IMR-90 (cell line): ENCODE results near the gene DDI2. TPM values are rescaled to one million over a fixed set of nuclear protein-coding genes. Genes with fewer than 3 reads are reported as not detected.

Source experiments
- ATAC-seq: fragments of 200-7000 bp; cut with Tn5 transposase; 2 replicates; pipeline ENCODE4 v1.9.1; 2020; ENCODE audit warnings: low read depth, mild to moderate bottlenecking, moderate library complexity
- BruUV-seq: library from RNA; stranded (reverse); fragments of 400-500 nt; replicated peaks from 2 replicates; lab custom pipeline; 2021; lab: Mats Ljungman, UMichigan
- CTCF ChIA-PET: fragments of 300-600 bp; formaldehyde crosslinking; extraction: SDS; loops from one replicate; lab custom pipeline; 2021; ENCODE audit warnings: antibody characterized with exemption; lab: Yijun Ruan, JAX
- POLR2A ChIA-PET: fragments of 300-600 bp; sonication (Branson Sonifier 250); formaldehyde crosslinking; loops from one replicate; lab custom pipeline; 2022; ENCODE audit warnings: antibody characterized with exemption; ENCODE audit not compliant: unreplicated experiment; lab: Charles Lee
- DNase-seq: peaks from one replicate; pipeline ENCODE4 v3.0.0; 2013
- H2AFZ ChIP-seq: replicated peaks from 2 replicates; pipeline ENCODE3; 2013; ENCODE audit warnings: low read length, mild to moderate bottlenecking; ENCODE audit not compliant: poor library complexity
- H2AK5ac ChIP-seq: 2 replicates; pipeline ENCODE4 v1.6.1; 2013; ENCODE audit warnings: low read depth, low read length, inconsistent platforms
- H2AK9ac ChIP-seq: replicated peaks from 2 replicates; pipeline ENCODE3; 2013; ENCODE audit warnings: mild to moderate bottlenecking, low read depth, low read length, moderate library complexity; ENCODE audit not compliant: poor library complexity
- H2BK120ac ChIP-seq: 2 replicates; pipeline ENCODE4 v1.6.1; 2013; ENCODE audit warnings: low read depth, low read length, inconsistent platforms
- H2BK15ac ChIP-seq: 3 replicates; pipeline ENCODE4 v1.6.1; 2013; ENCODE audit warnings: low read depth, low read length, inconsistent platforms
- H2BK20ac ChIP-seq: 2 replicates; pipeline ENCODE4 v1.6.1; 2013; ENCODE audit warnings: low read depth, mild to moderate bottlenecking, inconsistent platforms, low read length, moderate library complexity
- H2BK5ac ChIP-seq: 2 replicates; pipeline ENCODE4 v1.6.1; 2013; ENCODE audit warnings: mild to moderate bottlenecking, low read depth, low read length, inconsistent platforms; ENCODE audit not compliant: poor library complexity, severe bottlenecking
- H3K14ac ChIP-seq: replicated peaks from 2 replicates; pipeline ENCODE4 v1.6.1; 2013; ENCODE audit warnings: low read depth, low read length, inconsistent platforms
- H3K18ac ChIP-seq: 2 replicates; pipeline ENCODE4 v1.6.1; 2013; ENCODE audit warnings: low read depth, low read length, control low read depth
- H3K23ac ChIP-seq: 2 replicates; pipeline ENCODE4 v1.6.1; 2013; ENCODE audit warnings: low read depth, low read length, inconsistent platforms
- H3K27ac ChIP-seq: 2 replicates; pipeline ENCODE4 v1.5.1; 2013; ENCODE audit warnings: mild to moderate bottlenecking, control low read depth, low read length; ENCODE audit not compliant: insufficient read depth
- H3K27me3 ChIP-seq: 2 replicates; pipeline ENCODE4 v1.6.1; 2013; ENCODE audit warnings: low read length; ENCODE audit not compliant: control insufficient read depth, insufficient read depth
- H3K36me3 ChIP-seq: 2 replicates; pipeline ENCODE4 v1.6.1; 2013; ENCODE audit warnings: low read length, mixed read lengths; ENCODE audit not compliant: control insufficient read depth, insufficient read depth
- H3K4ac ChIP-seq: 2 replicates; pipeline ENCODE4 v1.6.1; 2013; ENCODE audit warnings: low read depth, low read length, inconsistent platforms
- H3K4me1 ChIP-seq: 2 replicates; pipeline ENCODE4 v1.6.1; 2013; ENCODE audit warnings: low read length, mixed read lengths; ENCODE audit not compliant: control insufficient read depth, insufficient read depth
- H3K4me2 ChIP-seq: 2 replicates; pipeline ENCODE4 v1.6.1; 2013; ENCODE audit warnings: low read depth, mild to moderate bottlenecking, control low read depth, low read length, moderate library complexity
- H3K4me3 ChIP-seq: 2 replicates; pipeline ENCODE4 v1.5.1; 2013; ENCODE audit warnings: low read depth, mild to moderate bottlenecking, control low read depth, low read length, moderate library complexity; ENCODE audit not compliant: insufficient read depth
- H3K56ac ChIP-seq: 2 replicates; pipeline ENCODE4 v1.6.1; 2013; ENCODE audit warnings: low read length, inconsistent platforms; ENCODE audit not compliant: insufficient read depth; ENCODE audit errors: extremely low read depth
- H3K79me1 ChIP-seq, 2 experiments: 2 replicates each; pipeline ENCODE4 v1.6.1; 2013; ENCODE audit warnings: low read length in 2 of 2, inconsistent platforms in 1 of 2, low read depth in 1 of 2
- H3K9ac ChIP-seq: 2 replicates; pipeline ENCODE4 v1.6.1; 2013; ENCODE audit warnings: low read depth, low read length, control low read depth
- H3K9me1 ChIP-seq: 2 replicates; pipeline ENCODE4 v1.6.1; 2013; ENCODE audit warnings: low read length, inconsistent platforms; ENCODE audit not compliant: insufficient read depth
- H3K9me3 ChIP-seq: 2 replicates; pipeline ENCODE4 v1.6.1; 2013; ENCODE audit warnings: low read length; ENCODE audit not compliant: control insufficient read depth, insufficient read depth
- H4K20me1 ChIP-seq: 2 replicates; pipeline ENCODE4 v1.6.1; 2013; ENCODE audit warnings: low read length, inconsistent platforms; ENCODE audit not compliant: insufficient read depth
- H4K5ac ChIP-seq: 2 replicates; pipeline ENCODE4 v1.6.1; 2013; ENCODE audit warnings: mild to moderate bottlenecking, low read depth, low read length, control low read depth
- H4K8ac ChIP-seq, 2 experiments: 2 replicates each; pipeline ENCODE4 v1.6.1; 2013; ENCODE audit warnings: low read depth in 2 of 2, low read length in 2 of 2, control low read depth in 1 of 2, inconsistent platforms in 1 of 2
- H4K91ac ChIP-seq: 2 replicates; pipeline ENCODE4 v1.6.1; 2013; ENCODE audit warnings: low read depth, low read length, inconsistent platforms; ENCODE audit not compliant: insufficient read depth
- BHLHE40 ChIP-seq: fragments of 150-350 bp; IDR thresholded peaks from 2 replicates; pipeline ENCODE4 v1.6.1; 2016; ENCODE audit warnings: mild to moderate bottlenecking, low read depth, low read length
- CEBPB ChIP-seq: IDR thresholded peaks from 2 replicates; pipeline ENCODE4 v1.6.1; 2012; ENCODE audit warnings: low read depth, low read length, improper control_type of control experiment
- CHD1 ChIP-seq: IDR thresholded peaks from 2 replicates; pipeline ENCODE4 v1.6.1; 2012; ENCODE audit warnings: low read depth, low read length, improper control_type of control experiment
- FOS ChIP-seq: fragments of 150-350 bp; IDR thresholded peaks from 2 replicates; pipeline ENCODE4 v1.6.1; 2016; ENCODE audit warnings: low read depth, low read length
- MAZ ChIP-seq: IDR thresholded peaks from 2 replicates; pipeline ENCODE4 v1.6.1; 2012; ENCODE audit warnings: low read depth, mild to moderate bottlenecking, low read length, improper control_type of control experiment, moderate library complexity, borderline replicate concordance
- MXI1 ChIP-seq: IDR thresholded peaks from 2 replicates; pipeline ENCODE4 v1.6.1; 2012; ENCODE audit warnings: low read depth, mild to moderate bottlenecking, low read length, moderate library complexity, borderline replicate concordance
- NFE2L2 ChIP-seq: fragments of 150-350 bp; IDR thresholded peaks from 2 replicates; pipeline ENCODE4 v1.6.1; 2016; ENCODE audit warnings: low read depth, mild to moderate bottlenecking, low read length
- POLR2A ChIP-seq: IDR thresholded peaks from 2 replicates; pipeline ENCODE4 v1.6.1; 2012; ENCODE audit warnings: mild to moderate bottlenecking, low read depth, low read length
- RAD21 ChIP-seq: IDR thresholded peaks from 2 replicates; pipeline ENCODE4 v1.6.1; 2012; ENCODE audit warnings: low read length, improper control_type of control experiment
- RFX5 ChIP-seq: IDR thresholded peaks from 2 replicates; pipeline ENCODE4 v1.8.0; 2012; ENCODE audit warnings: low read depth, mild to moderate bottlenecking, low read length, moderate library complexity
- SMC3 ChIP-seq: fragments of 150-350 bp; IDR thresholded peaks from 2 replicates; pipeline ENCODE4 v1.6.1; 2016; ENCODE audit warnings: low read depth, mild to moderate bottlenecking, antibody characterized with exemption, low read length, moderate library complexity
- WGBS, 2 experiments: methylation state at CpG; one replicate each; pipeline versions ENCODE4 v1.1.5 to v1.1.7; 2013; ENCODE audit warnings: missing lambda C conversion rate in 2 of 2; ENCODE audit not compliant: insufficient read length in 1 of 2; ENCODE audit errors: extremely low coverage in 2 of 2; 5-methylcytosine and 5-hydroxymethylcytosine counted together
- dilution Hi-C: fragments of 300-500 bp; cut with HindIII; formaldehyde crosslinking; loops from one replicate; pipeline ENCODE4 v1.14.3; 2018; ENCODE audit warnings: low sequenced_read_pairs; ENCODE audit not compliant: unreplicated experiment
- in situ Hi-C: fragments of 300-500 bp; cut with MboI; formaldehyde crosslinking; loops from 3 replicates; pipeline ENCODE4 v1.14.3; 2019; ENCODE audit warnings: low sequenced_read_pairs, inconsistent platforms, mixed read lengths
- intact Hi-C: fragments of 100-400 bp; cut with micrococcal nuclease; formaldehyde crosslinking; loops from 2 replicates; pipeline ENCODE4 v1.10.0; 2022
- polyA plus RNA-seq, 3 experiments: library from polyadenylated mRNA; depleted of rRNA; stranded (reverse); fragments of >200 nt; gene quantifications; 2 replicates each; pipeline ENCODE4 v1.2.3, GENCODE V29; 2012; ENCODE audit warnings: low replicate concordance in 1 of 3
- total RNA-seq: library from RNA; depleted of rRNA; stranded (reverse); fragments of >200 nt; gene quantifications from 2 replicates; pipeline ENCODE4 v1.2.3, GENCODE V29; 2012
- TF ChIP-seq, protein P1 (sequence below): conservative IDR thresholded peaks from 2 replicates; pipeline ENCODE4 v1.5.1; 2012; ENCODE audit warnings: mild to moderate bottlenecking, low read depth, low read length, improper control_type of control experiment
- TF ChIP-seq, protein P2 (sequence below): fragments of 150-350 bp; IDR thresholded peaks from 2 replicates; pipeline ENCODE4 v1.6.1; 2016; ENCODE audit warnings: low read depth, mild to moderate bottlenecking, low read length, moderate library complexity, borderline replicate concordance
- TF ChIP-seq, protein P3 (sequence below): fragments of 150-350 bp; IDR thresholded peaks from 2 replicates; pipeline ENCODE4 v1.6.1; 2017; ENCODE audit warnings: mild to moderate bottlenecking, antibody characterized with exemption, low read length, low read depth

Gene DDI2
- total and polyA plus RNA-seq, 2 of the 4 experiments (the other 2 are of a cell fraction), result 6.0 to 13.4 TPM

DNA sequence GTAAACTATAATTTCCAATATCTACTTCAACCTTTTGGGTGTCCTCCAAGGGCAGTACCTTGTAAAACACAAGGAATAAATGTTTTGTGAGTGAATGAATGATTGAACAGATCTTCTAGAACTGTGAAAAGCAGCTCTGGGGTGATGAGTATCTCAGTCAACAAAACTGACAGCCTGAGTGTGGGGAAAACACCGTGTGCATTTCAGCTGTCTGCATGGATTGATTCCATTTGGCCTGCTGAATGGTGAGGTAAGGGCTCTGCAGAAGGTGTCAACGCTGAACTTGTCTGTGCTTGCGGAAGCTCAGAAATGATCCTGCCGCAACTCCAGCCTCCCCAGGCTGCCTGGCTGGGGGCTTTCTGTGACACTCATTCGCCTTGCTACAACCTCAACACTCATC is 25.0 kb upstream of the DDI2 start:
- BruUV-seq, result no TSS peak
- no peak overlapping the region for H2AK5ac ChIP-seq
- H3K14ac ChIP-seq, result no peak overlapping the region
- H3K27me3 ChIP-seq, result no peaks in the 10 kb centered on the region
- H3K4me3 ChIP-seq, result no peak overlapping the region
- no peak for ATAC-seq
- no peaks in the 10 kb centered on the region; the same call in 1 of the 2 replicates for H3K4me1 ChIP-seq
- peak overlapping the region; percentile 21 for H2AFZ ChIP-seq
- dilution Hi-C loops, result no loop called here
- in situ Hi-C loops, result no loop called here
- H3K9me1 ChIP-seq, result no peaks in the 10 kb centered on the region
- DNase-seq, result no peak
- H3K9ac ChIP-seq, result no peak overlapping the region
- H4K91ac ChIP-seq, result no peak overlapping the region
- no peaks in the 10 kb centered on the region for H3K36me3 ChIP-seq
- H3K4ac ChIP-seq, result no peak overlapping the region
- no peak overlapping the region for H2BK15ac ChIP-seq
- H4K5ac ChIP-seq, result no peak overlapping the region
- CTCF ChIA-PET, result interaction anchor here (1.8 kb wide), 1 partner anchor 149 kb away, joined by 5 read pairs; no protein-coding TSS in a partner anchor
- no peak overlapping the region for H3K23ac ChIP-seq
- no peak overlapping the region for H2AK9ac ChIP-seq
- H4K20me1 ChIP-seq, result no peaks in the 10 kb centered on the region
- no peaks in the 10 kb centered on the region; the same call in 1 of the 2 replicates for H3K9me3 ChIP-seq
- POLR2A ChIA-PET, result no interaction called here
- no peak overlapping the region for H2BK120ac ChIP-seq
- H3K56ac ChIP-seq, result no peak overlapping the region
- no peak overlapping the region for H2BK20ac ChIP-seq
- intact Hi-C loops, result no loop called here
- no peak overlapping the region for H3K18ac ChIP-seq
- H3K4me2 ChIP-seq, result no peak overlapping the region
- H3K27ac ChIP-seq, result no peak overlapping the region
- H4K8ac ChIP-seq, result no peak overlapping the region
- 0% methylated on average over 1 of the region's 5 CpGs; no CpG with 5 or more reads in 1 of the 2 experiments for WGBS, 2 experiments
- H2BK5ac ChIP-seq, result no peak overlapping the region
- TF ChIP-seq, protein P1, sequence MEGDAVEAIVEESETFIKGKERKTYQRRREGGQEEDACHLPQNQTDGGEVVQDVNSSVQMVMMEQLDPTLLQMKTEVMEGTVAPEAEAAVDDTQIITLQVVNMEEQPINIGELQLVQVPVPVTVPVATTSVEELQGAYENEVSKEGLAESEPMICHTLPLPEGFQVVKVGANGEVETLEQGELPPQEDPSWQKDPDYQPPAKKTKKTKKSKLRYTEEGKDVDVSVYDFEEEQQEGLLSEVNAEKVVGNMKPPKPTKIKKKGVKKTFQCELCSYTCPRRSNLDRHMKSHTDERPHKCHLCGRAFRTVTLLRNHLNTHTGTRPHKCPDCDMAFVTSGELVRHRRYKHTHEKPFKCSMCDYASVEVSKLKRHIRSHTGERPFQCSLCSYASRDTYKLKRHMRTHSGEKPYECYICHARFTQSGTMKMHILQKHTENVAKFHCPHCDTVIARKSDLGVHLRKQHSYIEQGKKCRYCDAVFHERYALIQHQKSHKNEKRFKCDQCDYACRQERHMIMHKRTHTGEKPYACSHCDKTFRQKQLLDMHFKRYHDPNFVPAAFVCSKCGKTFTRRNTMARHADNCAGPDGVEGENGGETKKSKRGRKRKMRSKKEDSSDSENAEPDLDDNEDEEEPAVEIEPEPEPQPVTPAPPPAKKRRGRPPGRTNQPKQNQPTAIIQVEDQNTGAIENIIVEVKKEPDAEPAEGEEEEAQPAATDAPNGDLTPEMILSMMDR, result no peak
- TF ChIP-seq, protein P2, sequence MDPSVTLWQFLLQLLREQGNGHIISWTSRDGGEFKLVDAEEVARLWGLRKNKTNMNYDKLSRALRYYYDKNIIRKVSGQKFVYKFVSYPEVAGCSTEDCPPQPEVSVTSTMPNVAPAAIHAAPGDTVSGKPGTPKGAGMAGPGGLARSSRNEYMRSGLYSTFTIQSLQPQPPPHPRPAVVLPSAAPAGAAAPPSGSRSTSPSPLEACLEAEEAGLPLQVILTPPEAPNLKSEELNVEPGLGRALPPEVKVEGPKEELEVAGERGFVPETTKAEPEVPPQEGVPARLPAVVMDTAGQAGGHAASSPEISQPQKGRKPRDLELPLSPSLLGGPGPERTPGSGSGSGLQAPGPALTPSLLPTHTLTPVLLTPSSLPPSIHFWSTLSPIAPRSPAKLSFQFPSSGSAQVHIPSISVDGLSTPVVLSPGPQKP, result no peak
- TF ChIP-seq POLR2A (no peak), RAD21 (no peak), MXI1 (no peak), NFE2L2 (no peak), MAZ (no peak), CEBPB (no peak), FOS (no peak), RFX5 (no peak), SMC3 (no peak), BHLHE40 (no peak), CHD1 (no peak)
- TF ChIP-seq, protein P3, sequence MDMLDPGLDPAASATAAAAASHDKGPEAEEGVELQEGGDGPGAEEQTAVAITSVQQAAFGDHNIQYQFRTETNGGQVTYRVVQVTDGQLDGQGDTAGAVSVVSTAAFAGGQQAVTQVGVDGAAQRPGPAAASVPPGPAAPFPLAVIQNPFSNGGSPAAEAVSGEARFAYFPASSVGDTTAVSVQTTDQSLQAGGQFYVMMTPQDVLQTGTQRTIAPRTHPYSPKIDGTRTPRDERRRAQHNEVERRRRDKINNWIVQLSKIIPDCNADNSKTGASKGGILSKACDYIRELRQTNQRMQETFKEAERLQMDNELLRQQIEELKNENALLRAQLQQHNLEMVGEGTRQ, result no peak
- H3K79me1 ChIP-seq, result no peaks in the 10 kb centered on the region
